ENCODE data around the gene CPNE5. TPM values are rescaled to one million over a fixed set of nuclear protein-coding genes. Genes with fewer than 3 reads are reported as not detected.

The CPNE5 gene
- total RNA-seq (ENCODE audit: low replicate concordance) = 0.16 and 0.18 TPM in 2 replicates

DNA sequence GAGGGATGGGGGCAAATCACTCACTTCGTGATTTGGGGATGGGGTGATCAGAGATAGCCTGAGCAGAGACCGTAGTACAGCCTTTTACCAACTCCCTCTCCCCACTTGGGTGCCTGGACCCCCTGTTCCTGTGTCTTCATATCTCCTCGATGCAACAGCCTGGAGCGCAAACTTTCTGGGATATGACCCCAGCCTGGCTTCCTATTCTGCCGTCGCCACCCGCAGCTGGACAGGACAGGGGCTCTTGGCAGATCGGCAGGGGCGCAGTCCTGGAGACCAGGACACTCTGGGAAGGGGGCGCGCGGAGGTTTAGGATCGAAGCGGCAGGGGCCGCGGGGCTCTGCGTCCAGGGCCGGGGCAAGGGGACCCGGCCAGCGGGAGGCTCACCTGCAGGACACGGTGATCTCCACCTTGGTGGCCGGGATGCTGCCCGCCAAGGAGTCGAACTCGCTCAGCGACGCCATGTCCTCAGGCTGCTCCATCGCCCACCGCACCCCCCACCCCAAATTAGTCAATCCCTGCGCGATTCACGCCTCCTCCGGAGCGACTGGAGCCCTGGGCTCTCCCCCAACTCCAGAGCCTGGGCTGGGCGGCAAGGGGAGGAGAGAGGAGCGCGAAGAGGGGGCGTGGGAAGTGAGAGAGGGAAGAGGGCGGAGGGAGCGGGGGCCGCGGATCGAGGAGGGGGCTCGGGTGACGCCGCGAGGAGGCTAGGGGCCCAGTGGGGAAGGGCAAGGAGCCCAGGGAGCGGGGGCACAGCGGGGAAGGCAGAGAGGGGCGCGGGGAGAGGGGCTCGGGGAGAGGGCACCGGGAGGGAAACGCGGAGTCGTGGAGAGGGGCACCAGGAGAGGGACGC, at the start of gene CPNE5:
CPNE5 (minus strand) TSS at position 549 of the 853 bp plus-strand sequence; CDS start at position 482, 67 bp downstream.
- H3K4me3 ChIP-seq (ENCODE audit: low read depth, low read length) = peak within 1 kb of the TSS; percentile 60

DNA sequence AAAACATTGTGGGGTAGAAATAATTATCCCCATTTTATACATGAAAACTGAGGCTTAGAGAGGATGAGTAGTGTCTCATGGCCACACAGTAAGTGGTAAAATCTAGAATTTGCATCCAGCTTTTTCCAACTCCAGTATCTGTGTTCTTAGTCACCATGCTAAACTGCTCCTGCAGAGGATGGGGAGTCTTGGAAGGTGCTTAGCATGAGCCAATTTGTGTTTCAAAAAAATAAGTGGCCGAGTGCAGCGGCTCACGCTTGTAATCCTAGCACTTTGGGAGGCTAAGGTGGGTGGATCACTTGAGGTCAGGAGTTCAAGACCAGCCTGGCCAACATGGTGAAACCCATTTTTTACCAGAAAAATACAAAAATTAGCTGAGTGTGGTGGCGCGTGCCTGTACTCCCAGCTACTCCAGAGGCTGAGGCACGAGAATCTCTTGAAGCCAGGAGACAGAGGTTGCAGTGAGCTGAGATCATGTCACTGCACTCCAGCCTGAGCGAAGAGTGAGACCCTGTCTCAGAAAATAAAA, 48.9 kb upstream of the CPNE5 start:
- no peak overlapping the region for H3K4me3 ChIP-seq (ENCODE audit: low read depth, low read length)
- TF ChIP-seq, protein P1, sequence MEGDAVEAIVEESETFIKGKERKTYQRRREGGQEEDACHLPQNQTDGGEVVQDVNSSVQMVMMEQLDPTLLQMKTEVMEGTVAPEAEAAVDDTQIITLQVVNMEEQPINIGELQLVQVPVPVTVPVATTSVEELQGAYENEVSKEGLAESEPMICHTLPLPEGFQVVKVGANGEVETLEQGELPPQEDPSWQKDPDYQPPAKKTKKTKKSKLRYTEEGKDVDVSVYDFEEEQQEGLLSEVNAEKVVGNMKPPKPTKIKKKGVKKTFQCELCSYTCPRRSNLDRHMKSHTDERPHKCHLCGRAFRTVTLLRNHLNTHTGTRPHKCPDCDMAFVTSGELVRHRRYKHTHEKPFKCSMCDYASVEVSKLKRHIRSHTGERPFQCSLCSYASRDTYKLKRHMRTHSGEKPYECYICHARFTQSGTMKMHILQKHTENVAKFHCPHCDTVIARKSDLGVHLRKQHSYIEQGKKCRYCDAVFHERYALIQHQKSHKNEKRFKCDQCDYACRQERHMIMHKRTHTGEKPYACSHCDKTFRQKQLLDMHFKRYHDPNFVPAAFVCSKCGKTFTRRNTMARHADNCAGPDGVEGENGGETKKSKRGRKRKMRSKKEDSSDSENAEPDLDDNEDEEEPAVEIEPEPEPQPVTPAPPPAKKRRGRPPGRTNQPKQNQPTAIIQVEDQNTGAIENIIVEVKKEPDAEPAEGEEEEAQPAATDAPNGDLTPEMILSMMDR (IDR thresholded peaks at IDR 0.05; ENCODE audit: insufficient read depth, low read length) = no peak
- DNase-seq (ENCODE audit: low read depth) = no peak

More for the DNA sequence above, at the start of gene CPNE5:
- TF ChIP-seq, protein P1 (IDR thresholded peaks at IDR 0.05; ENCODE audit: insufficient read depth, low read length) = no peak
- no peak for DNase-seq (ENCODE audit: low read depth)

DNA sequence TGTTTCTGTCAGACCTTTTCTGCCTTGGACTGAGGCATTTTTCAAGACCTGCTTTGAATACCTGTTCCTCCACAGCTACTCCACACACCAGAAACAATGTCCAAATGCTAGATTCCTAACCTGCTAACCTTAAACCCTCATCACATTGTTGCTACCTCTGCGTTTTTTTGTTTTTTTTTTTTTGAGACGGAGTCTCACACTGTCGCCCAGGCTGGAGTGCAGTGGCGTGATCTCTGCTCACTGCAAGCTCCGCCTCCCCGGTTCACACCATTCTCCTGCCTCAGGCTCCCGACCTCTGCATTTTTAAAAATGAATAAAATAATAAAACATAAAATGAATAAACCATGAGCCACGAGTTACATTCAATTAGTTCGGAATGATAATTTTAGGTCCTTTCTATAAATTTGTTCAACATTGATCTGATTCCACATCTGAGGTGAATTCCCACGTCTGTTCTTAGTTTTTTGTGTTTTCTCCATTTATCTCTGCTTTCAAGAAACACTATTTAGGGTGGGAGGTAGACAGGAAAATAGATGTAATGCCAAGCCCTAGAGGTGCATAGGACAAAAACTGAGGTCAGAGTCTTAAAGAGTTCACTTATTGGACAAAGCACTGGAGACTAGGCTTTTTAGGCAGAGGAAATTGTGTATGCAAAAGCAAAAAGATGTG, 47.8 kb upstream of the CPNE5 start:
- TF ChIP-seq, protein P1 (IDR thresholded peaks at IDR 0.05; ENCODE audit: insufficient read depth, low read length) = no peak

DNA sequence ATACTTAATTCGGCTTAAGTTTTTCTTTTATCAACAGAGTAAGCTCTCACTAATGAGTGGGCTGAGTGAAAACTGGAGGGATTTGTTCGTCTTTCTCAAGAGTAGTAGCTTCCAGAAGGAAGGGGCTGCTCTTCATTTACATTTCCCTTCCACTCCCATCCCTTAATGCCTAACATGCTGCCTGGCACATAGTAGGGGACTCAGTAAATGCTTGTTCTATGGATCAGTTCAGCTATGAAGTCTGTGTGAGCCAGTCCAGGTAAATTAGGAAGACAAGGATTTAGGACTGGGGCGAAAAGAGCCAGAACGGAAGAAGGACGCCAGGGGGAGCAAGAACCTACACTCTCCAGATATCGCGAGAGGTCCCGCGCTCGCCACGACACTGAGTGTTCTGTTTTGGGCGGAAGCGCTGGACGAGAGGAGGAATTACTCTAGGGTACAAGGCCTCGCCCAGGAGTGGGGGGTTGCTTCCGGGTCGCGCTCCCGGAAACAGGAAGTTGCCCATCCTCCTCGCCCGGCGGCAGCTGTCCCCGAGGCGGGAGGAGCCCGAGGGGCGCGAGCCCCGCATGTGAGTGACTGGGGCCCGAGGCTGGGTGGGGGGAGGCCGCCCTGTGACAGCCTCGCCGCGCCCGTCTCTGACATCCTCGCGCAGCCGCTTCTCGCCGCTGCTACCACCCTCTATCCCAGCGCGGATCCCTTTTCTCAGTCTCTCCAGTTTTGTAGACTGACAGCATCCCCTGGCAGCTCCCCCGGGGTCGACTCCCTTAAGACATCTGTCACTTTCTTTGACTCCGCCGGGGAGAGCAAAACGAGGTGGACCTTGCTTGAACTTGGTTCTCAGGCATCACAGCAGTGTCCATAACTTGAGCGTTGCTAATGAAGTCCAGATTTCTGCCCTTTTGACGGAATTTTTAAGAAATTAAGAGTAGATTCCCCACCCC, 46.5 kb upstream of the CPNE5 start, which contains the start of gene C6orf89:
C6orf89 (plus strand) TSS at position 492 of the 941 bp plus-strand sequence. CDS start 13,493 bp downstream, outside the sequence.
- DNase-seq (ENCODE audit: low read depth) = peak; percentile 98
- TF ChIP-seq, protein P1 (IDR thresholded peaks at IDR 0.05; ENCODE audit: insufficient read depth, low read length) = peak; percentile 85
- H3K4me3 ChIP-seq (ENCODE audit: low read depth, low read length) = peak within 1 kb of the TSS; percentile 93

More for the DNA sequence above, 47.8 kb upstream of the CPNE5 start:
- DNase-seq (ENCODE audit: low read depth) = no peak
- peak overlapping the region; percentile 93 for H3K4me3 ChIP-seq (ENCODE audit: low read depth, low read length)

DNA sequence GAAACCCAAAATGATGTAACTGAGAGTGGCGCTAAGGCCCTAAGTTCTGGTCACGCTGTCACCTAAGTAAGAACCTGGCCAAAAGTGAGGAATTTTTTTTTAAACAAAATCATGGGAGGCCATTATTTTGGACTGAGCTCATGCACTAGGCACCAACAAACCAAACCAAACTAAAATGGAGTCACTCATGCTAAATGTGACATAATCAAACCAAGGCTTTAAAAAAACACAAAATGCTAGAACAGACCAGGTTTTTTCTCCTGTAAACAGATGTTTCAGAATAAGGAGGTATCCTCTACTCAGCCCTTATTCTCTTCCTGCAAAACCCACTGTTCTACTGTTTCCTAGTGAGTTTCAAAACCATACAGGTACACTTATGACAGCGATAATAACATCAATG, 45.4 kb upstream of the CPNE5 start:
- H3K4me3 ChIP-seq (ENCODE audit: low read depth, low read length) = no peak overlapping the region
- DNase-seq (ENCODE audit: low read depth) = no peak
- TF ChIP-seq, protein P1 (IDR thresholded peaks at IDR 0.05; ENCODE audit: insufficient read depth, low read length) = no peak

DNA sequence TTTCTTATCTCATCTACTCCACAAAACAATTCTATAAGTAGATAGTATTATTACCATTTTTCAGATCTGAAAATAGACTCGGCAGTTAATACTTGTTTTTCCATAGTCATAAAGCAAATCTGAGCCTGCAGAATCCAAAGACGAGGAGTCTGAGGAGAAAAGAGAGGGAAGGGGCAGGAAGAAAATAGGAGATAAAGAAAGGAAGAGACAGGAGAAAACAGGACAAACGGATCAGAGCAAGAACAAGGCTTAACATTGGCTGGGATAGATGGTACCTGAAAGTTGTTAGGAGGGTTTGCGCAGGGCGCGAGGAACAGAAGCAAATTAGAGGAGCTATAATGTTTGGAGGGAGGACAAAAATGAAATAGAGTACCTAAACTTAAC, 36.0 kb upstream of the CPNE5 start:
- no peak for DNase-seq (ENCODE audit: low read depth)
- H3K4me3 ChIP-seq (ENCODE audit: low read depth, low read length) = peak overlapping the region; percentile 99
- TF ChIP-seq, protein P1 (IDR thresholded peaks at IDR 0.05; ENCODE audit: insufficient read depth, low read length) = no peak

Data from fibroblast of the aortic adventitia (primary cell).